ENCODE results near the gene CCNI.
A peak's percentile ranks its signal among the peaks of the same experiment; 100 is the strongest.
"Not testable (repeated sequence)": the region's sequence is repeated elsewhere in the genome, so short reads cannot be mapped to it uniquely, and the experiment has no call there.

CCNI gene

GRCh38 chr4:77040854-77041725 is 34.7 kb downstream of the CCNI start:
- DNase-seq (ENCODE audit: low read depth, low spot score), result no peak

DNA sequence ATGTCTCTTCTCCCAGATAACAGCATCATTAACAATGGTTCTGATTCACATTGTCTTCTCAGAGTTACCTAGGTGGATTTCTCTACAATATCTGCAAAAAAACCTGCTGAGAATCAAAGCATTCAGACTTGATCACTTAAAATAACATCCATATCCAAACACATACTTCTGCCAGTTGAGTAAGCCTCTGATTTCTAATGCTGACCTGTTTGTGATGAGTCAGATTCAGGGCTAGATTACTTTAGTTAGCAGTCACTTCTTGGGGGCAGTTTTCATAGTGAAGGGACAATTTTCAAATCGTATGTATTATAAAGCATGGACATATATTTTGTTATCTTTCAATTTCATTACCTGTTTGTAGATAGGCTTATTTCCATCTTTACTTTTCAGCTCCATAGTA is 35.5 kb downstream of the CCNI start:
- DNase-seq (ENCODE audit: low read depth, low spot score), result no peak

GRCh38 chr4:77039796-77040195 is 36.0 kb downstream of the CCNI start:
- DNase-seq (ENCODE audit: low read depth, low spot score), result no peak

- no peak for DNase-seq (ENCODE audit: low read depth, low spot score)
These were observed 38.1 kb downstream of the CCNI start for GRCh38 chr4:77037736-77038135.

- not testable (repeated sequence) for DNase-seq (ENCODE audit: low read depth, low spot score)
These were observed 38.6 kb downstream of the CCNI start for GRCh38 chr4:77037168-77037567.

DNA sequence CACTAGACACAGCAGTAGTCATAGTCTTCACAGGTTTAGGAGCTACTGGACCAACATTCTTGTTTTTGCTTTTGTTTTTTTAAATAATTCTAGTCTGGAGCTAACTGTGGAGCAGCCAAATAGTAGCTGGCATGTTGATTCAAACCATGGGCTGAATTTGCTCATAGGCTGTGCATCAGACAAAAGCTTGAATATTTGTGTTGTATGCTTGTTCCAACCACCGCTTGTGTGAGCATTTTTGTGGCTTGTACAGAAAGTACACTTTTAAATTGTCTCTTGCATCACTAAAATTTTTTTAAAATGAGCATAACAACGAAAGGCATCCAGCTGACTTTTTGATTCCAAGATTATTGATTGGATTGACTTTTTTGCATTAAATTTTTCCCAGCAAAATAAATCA is 39.6 kb downstream of the CCNI start:
- DNase-seq (ENCODE audit: low read depth, low spot score), result no peak

GRCh38 chr4:77035153-77035552 is 40.6 kb downstream of the CCNI start:
- DNase-seq (ENCODE audit: low read depth, low spot score), result no peak

DNA sequence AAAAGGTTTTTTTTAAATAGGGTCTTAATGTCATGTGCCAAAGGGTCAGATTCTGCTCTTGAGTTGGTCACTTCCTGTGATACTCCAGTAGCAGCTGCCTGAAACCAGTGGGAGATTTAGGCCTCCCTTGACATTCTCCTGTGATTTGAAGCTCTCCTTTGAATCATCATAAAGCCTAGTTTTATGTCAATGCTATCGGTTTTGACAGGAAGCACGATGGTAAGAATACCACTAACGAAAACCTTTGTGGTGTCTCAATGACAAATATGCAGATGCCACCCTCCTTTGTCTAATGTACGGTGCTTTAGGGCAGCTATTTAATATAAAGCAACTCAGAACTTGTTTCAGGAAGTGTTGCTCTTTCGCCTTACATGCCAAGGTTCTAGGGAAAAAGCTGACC is 44.2 kb downstream of the CCNI start:
- DNase-seq (ENCODE audit: low read depth, low spot score), result no peak

GRCh38 chr4:77029757-77030156 is 46.0 kb downstream of the CCNI start:
- DNase-seq (ENCODE audit: low read depth, low spot score), result not testable (repeated sequence)

- DNase-seq (ENCODE audit: low read depth, low spot score), result no peak
These were observed 47.5 kb downstream of the CCNI start for GRCh38 chr4:77028246-77028645.

DNA sequence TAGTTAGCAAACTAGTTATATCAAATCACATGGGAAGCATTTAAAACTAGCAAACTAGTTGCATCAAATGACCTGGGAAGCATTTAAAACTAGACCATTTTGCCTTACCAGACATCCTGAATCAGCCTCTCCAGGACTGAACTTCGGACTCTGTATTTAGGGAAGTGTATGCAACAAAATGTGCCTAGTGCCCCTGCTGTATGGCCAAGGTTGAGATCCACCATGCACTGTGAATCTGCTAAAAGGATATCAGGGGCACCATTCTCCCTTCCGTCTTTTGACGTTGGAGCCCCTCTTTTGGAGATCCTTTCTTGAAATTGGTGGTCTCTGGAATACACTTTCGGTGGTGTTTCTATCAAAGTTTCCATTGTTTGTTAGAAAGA is 49.5 kb downstream of the CCNI start:
- no peak for DNase-seq (ENCODE audit: low read depth, low spot score)

GRCh38 chr4:77025643-77026321 is 50.0 kb downstream of the CCNI start:
- no peak for DNase-seq (ENCODE audit: low read depth, low spot score)

DNA sequence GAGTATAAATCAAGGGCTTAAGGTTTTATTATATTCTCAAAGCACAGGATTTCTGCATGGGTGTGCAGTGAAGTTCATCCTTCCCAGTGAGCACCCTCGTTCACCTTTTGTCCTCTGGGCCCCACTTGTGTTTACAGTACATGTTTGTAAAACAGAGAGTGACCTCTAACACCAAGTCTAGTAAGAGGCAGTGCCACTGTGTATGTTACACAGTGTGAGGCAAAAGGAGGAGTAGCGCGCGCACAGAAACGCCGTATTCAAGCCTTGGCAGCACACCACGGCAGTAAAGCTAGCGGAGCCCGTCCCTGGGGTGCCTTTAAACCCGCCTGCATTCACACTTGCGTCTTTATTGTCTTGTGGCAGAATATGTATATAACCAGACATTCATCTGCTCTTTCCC is 51.9 kb downstream of the CCNI start:
- no peak for DNase-seq (ENCODE audit: low read depth, low spot score)

- peak; percentile 86 for DNase-seq (ENCODE audit: low read depth, low spot score)
These were observed 53.1 kb downstream of the CCNI start for GRCh38 chr4:77022560-77023179.

DNA sequence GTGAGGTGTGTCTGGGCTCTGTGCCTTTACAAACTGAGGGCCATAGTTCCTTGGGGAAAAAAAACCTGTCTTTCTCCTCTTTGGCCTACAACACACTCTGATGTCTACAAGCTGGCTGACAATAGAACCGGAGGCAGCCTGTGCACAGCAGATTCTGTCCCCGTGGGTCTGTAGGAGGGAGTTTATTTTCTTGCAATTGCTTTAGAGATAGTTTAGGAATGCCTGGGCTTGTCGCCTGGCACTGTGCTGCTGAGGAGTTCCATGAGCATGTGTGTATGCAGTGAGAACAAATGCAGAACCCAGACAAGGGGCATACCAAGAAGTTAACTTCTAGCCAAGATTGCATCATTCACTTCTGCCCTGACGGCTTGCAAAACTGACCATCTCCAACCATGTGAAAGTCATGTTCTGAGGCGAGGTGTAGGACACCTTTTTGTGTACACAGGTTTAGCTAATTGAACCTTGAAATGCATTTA is 54.1 kb downstream of the CCNI start:
- peak; percentile 56 for DNase-seq (ENCODE audit: low read depth, low spot score)

DNA sequence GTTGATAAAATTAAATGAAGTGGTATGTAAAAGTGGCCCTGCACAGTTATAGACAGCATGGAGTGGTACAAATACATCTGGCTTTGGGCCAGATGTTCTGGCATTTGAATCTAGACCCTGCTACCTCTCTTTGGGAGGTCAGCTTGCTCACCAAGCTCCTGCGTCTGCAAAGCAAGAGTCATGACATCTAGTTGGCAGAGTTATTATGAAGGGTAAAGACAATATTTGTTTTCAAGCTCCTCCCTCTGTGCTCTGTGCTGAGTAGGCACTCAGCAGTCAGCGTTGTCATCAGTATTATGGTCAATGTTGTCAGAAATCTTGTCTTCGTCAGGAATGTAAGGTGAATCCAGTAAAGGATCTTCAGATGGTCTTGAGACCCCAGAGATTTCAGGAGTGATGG is 55.8 kb downstream of the CCNI start:
- no peak for DNase-seq (ENCODE audit: low read depth, low spot score)

- no peak for DNase-seq (ENCODE audit: low read depth, low spot score)
These were observed 60.4 kb downstream of the CCNI start for GRCh38 chr4:77015390-77015789.

- no peak for DNase-seq (ENCODE audit: low read depth, low spot score)
These were observed 61.5 kb downstream of the CCNI start for GRCh38 chr4:77014256-77014655.

DNA sequence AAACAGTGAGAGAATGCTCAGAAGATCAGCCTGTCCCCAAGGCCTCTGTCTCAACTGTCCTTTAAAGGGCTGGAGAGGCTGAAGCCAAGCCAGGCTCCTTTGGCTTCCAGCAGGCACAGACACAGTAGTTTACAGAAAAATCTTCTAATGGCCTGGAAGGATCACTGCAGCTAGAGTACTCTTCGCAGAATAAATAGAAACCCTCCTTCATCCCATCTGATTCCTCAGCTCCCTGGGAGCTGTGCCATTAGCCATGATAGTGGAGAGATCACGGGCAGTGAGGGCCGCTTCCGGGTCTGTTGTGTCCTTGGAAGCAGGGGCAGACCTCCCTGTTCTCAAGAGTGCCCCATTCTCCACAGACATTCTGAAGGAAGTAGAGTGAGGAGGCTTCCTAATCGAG is 63.1 kb downstream of the CCNI start:
- no peak for DNase-seq (ENCODE audit: low read depth, low spot score)

DNA sequence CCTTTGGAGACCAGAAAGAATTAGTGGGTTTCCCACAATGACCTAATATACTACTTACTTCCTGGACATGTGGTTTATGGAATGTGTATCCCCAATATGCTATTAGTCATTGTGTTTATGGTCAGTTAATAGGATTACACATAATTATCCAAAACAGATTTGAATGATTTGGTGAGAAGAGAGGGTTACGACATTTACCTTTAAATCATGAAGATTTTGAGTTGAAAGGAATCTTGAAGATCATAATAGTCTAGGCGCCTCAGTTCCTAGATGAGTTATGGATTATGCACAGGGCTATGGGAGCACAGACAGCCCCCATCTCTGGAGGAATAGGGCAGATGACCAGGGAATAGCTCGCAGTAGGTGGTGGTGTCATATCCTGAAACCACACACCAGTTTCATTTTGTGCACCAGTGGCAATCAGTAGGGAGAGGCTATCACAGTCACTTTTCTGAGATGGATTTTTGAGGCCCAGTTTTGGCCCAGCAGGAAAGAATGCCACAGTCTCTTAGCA is 64.9 kb downstream of the CCNI start:
- DNase-seq (ENCODE audit: low read depth, low spot score), result no peak

DNA sequence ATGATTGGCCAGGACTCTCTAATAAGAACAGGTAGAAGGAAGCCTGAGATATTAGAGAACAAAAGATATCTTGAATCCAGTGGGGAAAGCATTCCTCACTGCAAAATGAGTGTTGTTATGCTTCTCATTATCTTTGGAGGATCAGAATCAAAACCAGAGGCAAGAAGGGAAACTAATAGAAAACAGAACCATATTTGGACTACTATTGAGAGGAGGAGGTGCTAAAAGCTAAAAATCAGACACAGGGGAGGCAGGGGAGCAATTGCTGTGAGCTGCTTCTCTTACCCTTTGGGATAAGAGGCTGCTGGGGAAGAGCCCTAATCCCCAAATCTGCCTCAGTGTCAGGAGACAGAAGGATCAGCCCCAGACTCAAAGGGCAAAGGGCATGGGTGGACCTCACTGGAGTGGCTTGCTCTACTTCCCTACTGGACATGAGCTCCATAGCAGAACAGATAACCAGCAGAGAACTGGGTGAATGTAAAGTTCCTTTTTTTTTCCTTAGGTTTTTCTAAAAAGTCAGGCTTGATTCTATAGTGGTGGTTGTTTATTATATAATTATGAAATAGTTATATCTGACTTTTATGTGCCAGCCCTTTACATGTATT is 66.2 kb downstream of the CCNI start:
- no peak for DNase-seq (ENCODE audit: low read depth, low spot score)

Measured in ELF-1 (cell line).